ENCODE measurements around the gene BEND5. TPM values are rescaled to one million over a fixed set of nuclear protein-coding genes. Genes with fewer than 3 reads are reported as not detected.

The BEND5 gene
- total RNA-seq, 6 experiments from 2014 or later: not detected

DNA sequence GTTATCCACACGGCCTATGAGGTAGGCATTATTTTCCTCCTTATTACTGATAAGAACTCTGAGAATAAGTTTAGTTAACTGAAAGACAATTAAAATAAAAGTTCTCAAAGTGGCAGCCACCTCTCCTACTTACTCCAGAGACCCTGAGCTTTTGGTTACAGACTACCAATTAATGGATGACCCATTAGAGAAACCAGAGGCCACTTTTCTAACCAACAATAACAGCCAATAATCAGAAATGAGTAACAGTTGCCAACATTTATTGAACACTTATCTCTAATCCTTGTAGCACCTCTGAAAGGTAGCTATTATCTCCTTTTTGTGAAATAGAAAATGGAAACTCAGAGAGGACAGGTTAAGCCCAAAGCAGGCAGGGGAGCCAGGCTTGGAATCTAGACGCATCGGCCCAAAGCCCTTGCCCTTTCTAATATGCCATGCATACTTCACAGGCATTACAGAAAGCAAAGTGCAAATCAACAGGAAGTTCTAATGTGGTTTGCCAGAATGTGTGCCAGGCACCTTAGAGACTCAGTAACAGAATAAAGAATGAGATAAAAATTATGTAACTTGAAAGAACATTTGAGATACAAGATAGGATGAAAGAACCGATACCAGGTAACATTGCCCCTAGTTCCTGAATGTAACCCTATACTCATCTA is 50.0 kb downstream of the BEND5 start:
- Mint-ChIP-seq H3K27ac (no peak overlapping the region), H3K4me3 (no peak overlapping the region), H3K36me3 (ENCODE audit: low read depth) (peaks cover 12% of the 10 kb centered on the region; the same call in 1 of the 2 replicates)

GRCh38 chr1:48726139-48726538 is 50.6 kb downstream of the BEND5 start:
- H3K9me3 Mint-ChIP-seq: peaks cover 43% of the 10 kb centered on the region
- no peak for DNase-seq
- TF ChIP-seq, protein P1, sequence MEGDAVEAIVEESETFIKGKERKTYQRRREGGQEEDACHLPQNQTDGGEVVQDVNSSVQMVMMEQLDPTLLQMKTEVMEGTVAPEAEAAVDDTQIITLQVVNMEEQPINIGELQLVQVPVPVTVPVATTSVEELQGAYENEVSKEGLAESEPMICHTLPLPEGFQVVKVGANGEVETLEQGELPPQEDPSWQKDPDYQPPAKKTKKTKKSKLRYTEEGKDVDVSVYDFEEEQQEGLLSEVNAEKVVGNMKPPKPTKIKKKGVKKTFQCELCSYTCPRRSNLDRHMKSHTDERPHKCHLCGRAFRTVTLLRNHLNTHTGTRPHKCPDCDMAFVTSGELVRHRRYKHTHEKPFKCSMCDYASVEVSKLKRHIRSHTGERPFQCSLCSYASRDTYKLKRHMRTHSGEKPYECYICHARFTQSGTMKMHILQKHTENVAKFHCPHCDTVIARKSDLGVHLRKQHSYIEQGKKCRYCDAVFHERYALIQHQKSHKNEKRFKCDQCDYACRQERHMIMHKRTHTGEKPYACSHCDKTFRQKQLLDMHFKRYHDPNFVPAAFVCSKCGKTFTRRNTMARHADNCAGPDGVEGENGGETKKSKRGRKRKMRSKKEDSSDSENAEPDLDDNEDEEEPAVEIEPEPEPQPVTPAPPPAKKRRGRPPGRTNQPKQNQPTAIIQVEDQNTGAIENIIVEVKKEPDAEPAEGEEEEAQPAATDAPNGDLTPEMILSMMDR (IDR thresholded peaks at IDR 0.05): no peak
- H3K27me3 Mint-ChIP-seq (ENCODE audit: insufficient read depth): no peaks in the 10 kb centered on the region
- H3K4me1 Mint-ChIP-seq (ENCODE audit: low read depth): no peaks in the 10 kb centered on the region
- H3K27ac Mint-ChIP-seq: no peak overlapping the region
- no peak overlapping the region for H3K4me3 Mint-ChIP-seq
- peaks cover 12% of the 10 kb centered on the region; the same call in 1 of the 2 replicates for H3K36me3 Mint-ChIP-seq (ENCODE audit: low read depth)

More for the DNA sequence above, 50.0 kb downstream of the BEND5 start:
- H3K9me3 Mint-ChIP-seq: peaks cover 41% of the 10 kb centered on the region
- DNase-seq: no peak
- no peaks in the 10 kb centered on the region for H3K27me3 Mint-ChIP-seq (ENCODE audit: insufficient read depth)
- TF ChIP-seq, protein P1 (IDR thresholded peaks at IDR 0.05): no peak
- no peaks in the 10 kb centered on the region for H3K4me1 Mint-ChIP-seq (ENCODE audit: low read depth)

- TF ChIP-seq, protein P1 (IDR thresholded peaks at IDR 0.05): no peak
- Mint-ChIP-seq H3K4me1 (ENCODE audit: low read depth) (no peaks in the 10 kb centered on the region), H3K36me3 (ENCODE audit: low read depth) (peaks cover 12% of the 10 kb centered on the region; the same call in 1 of the 2 replicates), H3K27ac (no peak overlapping the region), H3K27me3 (ENCODE audit: insufficient read depth) (no peaks in the 10 kb centered on the region), H3K4me3 (no peak overlapping the region), H3K9me3 (peaks cover 49% of the 10 kb centered on the region)
- no peak for DNase-seq
These were observed 51.2 kb downstream of the BEND5 start for GRCh38 chr1:48725341-48726046.

- Mint-ChIP-seq H3K4me1 (ENCODE audit: low read depth) (no peaks in the 10 kb centered on the region), H3K36me3 (ENCODE audit: low read depth) (peaks cover 12% of the 10 kb centered on the region; the same call in 1 of the 2 replicates), H3K9me3 (peaks cover 49% of the 10 kb centered on the region), H3K27me3 (ENCODE audit: insufficient read depth) (no peaks in the 10 kb centered on the region; the same call in 1 of the 2 replicates), H3K27ac (no peak overlapping the region), H3K4me3 (no peak overlapping the region)
- TF ChIP-seq, protein P1 (IDR thresholded peaks at IDR 0.05): no peak
- no peak for DNase-seq
These were observed 55.8 kb downstream of the BEND5 start for GRCh38 chr1:48720929-48721328.

DNA sequence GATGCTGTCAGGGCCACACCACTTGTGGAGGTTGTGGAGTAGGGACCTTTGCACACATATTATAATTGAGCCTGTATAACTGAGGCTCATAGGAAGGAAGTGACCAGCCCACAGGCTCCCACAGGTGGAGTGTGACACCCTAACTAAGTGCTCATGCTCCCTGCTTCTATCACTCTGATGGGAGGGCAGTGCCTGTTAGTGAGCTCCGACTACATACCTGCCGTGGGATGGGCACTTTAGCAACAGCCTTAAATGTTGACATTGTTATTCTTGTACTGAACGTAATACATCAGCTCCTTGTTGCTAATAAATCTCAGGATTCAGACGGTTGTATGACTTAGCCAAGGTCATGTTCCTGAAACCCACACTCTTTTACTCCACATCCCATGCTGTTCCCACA is 58.0 kb downstream of the BEND5 start:
- Mint-ChIP-seq H3K27me3 (ENCODE audit: insufficient read depth) (no peaks in the 10 kb centered on the region; the same call in 1 of the 2 replicates), H3K9me3 (peaks cover 55% of the 10 kb centered on the region), H3K4me1 (ENCODE audit: low read depth) (no peaks in the 10 kb centered on the region), H3K4me3 (no peak overlapping the region), H3K27ac (no peak overlapping the region), H3K36me3 (ENCODE audit: low read depth) (peaks cover 15% of the 10 kb centered on the region; the same call in 1 of the 2 replicates)
- TF ChIP-seq, protein P1 (IDR thresholded peaks at IDR 0.05): no peak
- no peak for DNase-seq
